Measurements from ENCODE around the gene TNFSF8.

- TF ChIP-seq REPIN1 (tag by site-specific recombination; IDR thresholded peaks at IDR 0.05; ENCODE audit: low read depth) (no peak), ZNF24 (tag by site-specific recombination; IDR thresholded peaks at IDR 0.05) (no peak), SP7 (tag by site-specific recombination; IDR thresholded peaks at IDR 0.05) (no peak), CTCF (tag by site-specific recombination; IDR thresholded peaks at IDR 0.05) (no peak)
Measured at GRCh38 chr9:114910541-114910940, 19.9 kb downstream of the TNFSF8 start.
